Limb (tissue), 2 donors: Measurements from ENCODE around the gene DNAJC18.
"Not testable (repeated sequence)": the region's sequence is repeated elsewhere in the genome, so short reads cannot be mapped to it uniquely, and the experiment has no call there.

Source experiments
- DNase-seq, 2 donors: peaks; one replicate each; pipeline ENCODE4 v3.0.0-alpha.2; 2016; ENCODE audit errors: extremely low spot score in 2 of 2

The DNAJC18 gene

DNA sequence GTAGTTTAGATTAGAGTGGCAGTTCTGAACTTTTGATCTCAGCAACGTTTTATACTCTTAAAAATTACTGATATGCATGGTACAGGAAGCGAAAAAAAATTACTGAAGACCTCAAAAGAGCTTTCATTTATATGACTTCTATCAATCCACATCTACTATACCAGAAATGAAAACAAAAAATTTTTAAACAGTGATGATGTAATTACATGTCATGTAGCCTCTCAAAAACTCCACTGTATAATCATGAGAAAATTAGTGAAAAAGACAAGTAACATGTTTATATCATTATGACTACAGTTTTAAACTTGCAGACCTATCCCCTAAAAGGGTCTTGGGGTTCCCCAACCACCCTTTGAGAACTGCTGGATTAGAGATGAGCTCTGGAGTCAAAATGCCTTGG, 9.3 kb downstream of the DNAJC18 start:
- no peak for DNase-seq

- DNase-seq, result no peak
Observed at GRCh38 chr5:139426203-139426885, 13.0 kb downstream of the DNAJC18 start.

DNA sequence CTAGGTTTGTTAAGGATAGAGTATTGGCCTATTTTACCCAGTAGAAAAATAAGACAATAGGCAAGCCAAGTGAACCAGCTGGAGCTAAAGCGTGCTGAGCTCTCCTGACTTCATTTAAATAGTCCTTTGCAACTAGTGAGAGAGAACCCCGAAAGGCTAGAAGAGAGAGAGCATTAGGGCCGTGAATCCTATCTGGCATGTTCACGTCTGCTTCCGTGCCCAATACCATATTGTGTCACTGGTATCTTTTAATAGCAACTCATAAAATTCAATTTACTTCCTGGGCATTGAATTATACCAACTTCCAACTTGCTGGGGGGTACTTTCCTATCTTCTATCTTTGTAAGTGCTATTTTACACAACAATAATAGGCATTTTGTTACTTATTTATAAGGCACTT, 13.8 kb downstream of the DNAJC18 start:
- DNase-seq, result no peak

GRCh38 chr5:139422307-139422893, 16.9 kb downstream of the DNAJC18 start:
- peak; percentile 55 to 82 for DNase-seq

DNA sequence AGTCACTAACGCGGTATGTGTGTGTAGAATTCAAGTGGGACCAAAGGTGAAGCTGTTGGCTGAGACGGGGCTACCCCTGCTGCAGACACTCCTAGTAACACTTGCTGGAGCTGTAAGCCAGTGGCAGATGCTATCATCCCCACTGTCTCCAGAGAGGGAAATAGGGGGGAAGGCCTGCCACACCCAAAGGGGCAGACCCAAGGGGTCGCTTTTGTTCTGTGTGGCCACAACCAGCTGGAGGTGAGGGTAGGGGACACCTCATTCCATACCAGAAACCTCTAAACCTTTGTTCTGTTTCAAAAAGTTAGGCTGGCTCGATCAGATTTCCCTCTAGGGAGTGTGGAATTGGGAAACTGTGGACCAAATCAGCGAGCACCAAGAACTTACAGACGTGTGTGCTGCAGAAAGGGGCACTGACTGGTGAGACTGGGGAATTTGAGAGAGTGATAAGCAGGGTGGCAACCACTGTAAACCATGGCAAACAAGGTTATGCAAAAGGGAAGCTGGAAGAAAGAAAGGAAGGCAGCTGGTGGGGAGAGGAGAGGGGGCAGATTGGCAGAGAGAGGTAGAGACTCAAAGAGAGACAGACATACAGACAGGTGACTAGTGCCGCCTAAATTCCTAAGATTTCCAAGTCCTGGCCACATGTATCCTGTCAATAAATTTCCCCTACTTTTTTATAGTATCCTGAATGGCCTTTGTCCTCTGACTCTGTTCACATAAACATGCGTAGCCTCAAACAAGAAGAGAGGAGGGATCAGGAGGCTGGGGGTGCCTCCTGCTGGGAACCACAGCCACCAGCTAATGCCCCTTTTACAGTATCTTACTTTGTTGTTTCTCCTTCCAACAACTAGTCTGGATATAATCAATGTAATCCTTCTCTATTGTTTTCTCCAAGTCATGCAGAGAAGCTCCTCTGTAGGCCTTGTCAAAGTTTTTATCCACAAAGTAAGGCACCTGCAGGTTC, 19.8 kb downstream of the DNAJC18 start:
- no peak for DNase-seq

GRCh38 chr5:139418793-139419192, 20.5 kb downstream of the DNAJC18 start:
- no peak for DNase-seq

- no peak for DNase-seq
Observed at GRCh38 chr5:139417214-139417613, 22.1 kb downstream of the DNAJC18 start.

DNA sequence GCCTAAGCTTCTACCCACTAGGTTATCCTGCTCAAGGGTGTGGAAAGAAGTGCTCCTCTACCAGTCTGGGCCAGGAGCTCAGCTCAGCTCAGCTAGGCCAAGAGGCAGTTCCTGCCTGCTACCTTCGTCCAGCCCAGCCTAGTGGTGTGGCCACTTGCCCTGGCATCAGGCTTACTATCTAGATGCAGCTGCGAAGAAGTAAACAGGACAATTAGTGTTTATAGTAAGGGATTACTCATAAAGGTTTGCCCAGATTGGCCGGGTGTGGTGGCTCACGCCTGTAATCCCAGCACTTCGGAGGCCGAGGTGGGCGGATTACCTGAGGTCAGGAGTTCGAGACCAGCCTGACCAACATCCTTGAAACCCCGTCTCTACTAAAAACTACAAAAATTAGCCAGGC, 22.7 kb downstream of the DNAJC18 start:
- DNase-seq, result no peak

DNA sequence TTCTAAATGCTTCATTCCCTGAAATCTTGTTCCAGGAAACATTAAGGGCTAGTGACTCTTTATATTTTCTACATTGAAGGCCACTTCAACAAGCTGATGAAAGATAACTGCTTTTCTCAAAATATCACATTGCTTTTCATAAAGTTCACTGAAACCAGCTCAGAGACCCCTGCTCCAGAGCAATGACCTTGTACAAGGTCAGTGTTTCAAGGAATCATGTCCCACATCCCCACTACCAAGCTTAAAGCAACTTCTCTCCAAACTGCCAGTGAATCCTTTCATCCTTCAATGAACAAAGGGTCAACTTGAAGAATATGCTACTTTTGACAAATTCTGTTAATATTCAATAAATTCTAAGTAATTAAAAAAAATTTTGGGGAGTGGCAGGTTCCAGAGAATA, 23.5 kb downstream of the DNAJC18 start:
- DNase-seq, result no peak

- DNase-seq, result no peak
Observed at GRCh38 chr5:139415221-139415861, 24.0 kb downstream of the DNAJC18 start.

DNA sequence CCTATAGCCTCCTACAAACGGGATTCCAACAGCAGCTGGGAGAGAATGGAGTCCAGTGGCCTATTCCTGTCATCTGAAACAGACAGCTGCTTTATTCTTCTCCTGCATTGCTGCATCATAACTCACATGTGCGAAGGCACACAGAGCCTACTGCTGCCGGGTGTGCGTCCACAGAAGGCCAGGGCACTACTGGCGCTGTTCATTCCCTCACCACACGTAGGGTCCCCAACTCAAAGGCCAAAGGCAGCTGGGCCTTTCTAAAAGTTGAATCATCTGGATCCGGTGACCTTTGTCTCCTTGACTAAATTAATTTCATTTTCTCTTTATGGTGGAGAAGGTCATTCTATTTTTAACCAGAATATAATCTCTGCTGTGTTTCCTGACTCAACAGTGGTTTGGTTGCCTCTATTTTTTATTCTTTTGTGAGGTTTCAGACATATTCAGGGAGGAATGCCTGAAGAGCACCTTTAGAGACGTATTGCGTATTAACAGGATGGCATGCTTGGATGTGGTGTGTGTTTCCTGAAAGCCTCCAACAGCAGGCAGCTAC, 24.7 kb downstream of the DNAJC18 start:
- DNase-seq, result peak in 1 of 2 donors; percentile 69

- DNase-seq, result no peak
Observed at GRCh38 chr5:139413963-139414362, 25.4 kb downstream of the DNAJC18 start.

DNA sequence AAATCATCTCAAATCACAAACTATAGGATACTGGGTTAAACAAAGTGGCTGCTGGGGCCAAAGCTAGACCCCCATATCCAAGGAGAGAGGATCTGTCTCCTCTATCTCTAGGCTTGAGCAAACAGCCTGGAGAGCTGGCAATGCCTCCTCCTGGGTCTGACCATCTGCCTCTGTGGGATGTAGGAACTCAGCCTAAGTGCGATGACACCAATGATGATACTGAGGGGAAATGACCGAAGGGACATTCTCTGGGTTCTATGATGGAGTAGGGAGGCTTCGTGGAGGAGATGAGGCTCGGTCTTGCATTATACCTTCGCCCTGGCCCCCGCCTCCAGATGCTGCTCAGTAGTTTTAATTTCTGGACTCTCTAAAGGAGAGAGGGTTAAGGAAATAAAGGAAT, 26.2 kb downstream of the DNAJC18 start:
- DNase-seq, result no peak

- no peak for DNase-seq
Observed at GRCh38 chr5:139410993-139411828, 28.1 kb downstream of the DNAJC18 start.

- no peak for DNase-seq
Observed at GRCh38 chr5:139410121-139410992, 29.0 kb downstream of the DNAJC18 start.

DNA sequence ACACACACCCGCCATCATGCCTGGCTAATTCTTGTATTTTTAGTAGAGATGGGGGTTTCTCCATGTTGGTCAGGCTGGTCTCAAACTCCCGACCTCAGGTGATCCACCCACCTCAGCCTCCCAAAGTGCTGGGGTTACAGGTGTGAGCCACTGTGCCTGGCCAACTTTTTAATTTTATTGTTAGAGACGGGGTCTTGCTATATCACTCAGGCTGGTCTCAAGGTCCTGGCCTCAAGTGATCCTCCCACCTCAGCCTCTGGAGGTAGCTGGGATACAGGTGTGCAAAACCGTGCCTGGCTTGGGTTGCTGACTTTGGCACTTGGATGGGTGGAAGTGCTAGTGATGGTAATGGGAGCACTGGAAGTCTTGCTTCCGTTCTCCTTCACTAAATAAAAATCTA, 30.2 kb downstream of the DNAJC18 start:
- not testable (repeated sequence) for DNase-seq

- no peak for DNase-seq
Observed at GRCh38 chr5:139408191-139408590, 31.1 kb downstream of the DNAJC18 start.

- no peak for DNase-seq
Observed at GRCh38 chr5:139407517-139407916, 31.8 kb downstream of the DNAJC18 start.

DNA sequence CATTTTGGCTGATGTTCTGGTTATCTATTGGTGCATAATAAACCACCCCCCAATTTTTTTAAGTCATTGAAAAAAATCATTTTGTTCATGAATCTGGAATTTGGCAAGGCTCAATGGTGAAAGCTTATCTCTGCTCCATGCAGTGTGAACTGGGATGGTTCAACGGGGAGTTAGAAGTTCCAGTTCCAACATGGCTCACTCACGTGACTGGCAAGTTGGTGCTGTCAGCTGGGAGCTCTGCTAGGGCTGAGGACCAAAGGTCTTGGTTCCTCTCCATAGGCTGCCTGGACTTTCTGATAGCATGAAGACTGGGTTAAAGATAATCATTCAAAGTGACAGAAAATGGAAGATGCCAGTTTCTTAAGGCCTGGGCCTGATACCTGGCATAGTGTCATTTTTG, 32.4 kb downstream of the DNAJC18 start:
- DNase-seq, result no peak

GRCh38 chr5:139404484-139404840, 34.9 kb downstream of the DNAJC18 start:
- DNase-seq, result no peak
